ENCODE measurements around the gene SLC25A24.
A peak's percentile ranks its signal among the peaks of the same experiment; 100 is the strongest.
"Not testable (repeated sequence)": the region's sequence is repeated elsewhere in the genome, so short reads cannot be mapped to it uniquely, and the experiment has no call there.

Gene SLC25A24

DNA sequence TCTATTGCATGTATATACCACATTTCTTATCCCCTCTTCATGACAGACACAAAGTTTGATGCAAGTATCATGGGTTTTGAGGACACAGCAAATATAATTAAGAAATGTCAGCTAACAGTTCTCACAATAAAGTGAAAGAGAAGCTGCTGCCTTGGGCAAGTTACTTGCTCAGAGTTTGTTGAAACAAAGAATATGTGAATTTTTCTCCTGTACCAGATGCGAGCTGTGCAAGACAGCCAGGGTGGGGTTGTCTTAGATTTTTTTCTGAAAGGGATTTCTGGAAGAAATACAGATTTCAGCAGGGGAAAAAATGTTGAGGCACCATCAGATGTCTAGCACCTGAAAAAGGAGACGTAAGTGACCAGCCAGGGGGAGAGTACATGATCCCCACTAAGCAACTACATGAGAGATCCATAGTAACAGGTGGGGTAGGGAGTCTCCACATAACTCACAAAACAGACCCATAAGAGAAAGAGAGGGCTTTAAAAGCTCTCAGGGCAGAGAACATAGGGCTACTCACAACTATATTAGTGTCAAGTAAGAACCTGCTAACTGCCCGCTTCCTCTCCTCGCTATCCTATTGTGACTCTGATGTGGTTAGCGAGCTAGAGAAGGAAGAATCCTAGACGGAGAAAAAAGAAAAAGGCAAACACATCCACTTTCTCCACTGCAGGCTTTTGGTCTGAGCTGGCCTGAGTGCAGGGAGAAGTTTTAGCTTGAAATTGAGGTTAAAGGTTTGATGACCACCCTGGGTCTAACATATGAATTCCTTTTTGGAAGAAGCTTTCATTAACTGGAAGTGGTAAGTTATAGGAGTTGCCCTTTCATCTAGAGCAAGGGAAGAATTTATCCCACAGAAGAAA lies 16.1 kb upstream of the SLC25A24 start:
- H3K4me3 ChIP-seq (ENCODE audit: low read depth in 1 of 2, low read length in 2 of 2); H3K4me1 ChIP-seq (ENCODE audit: control insufficient read depth in 1 of 2, insufficient read depth in 2 of 2, low read length in 2 of 2); H3K36me3 ChIP-seq (ENCODE audit: control insufficient read depth in 1 of 2, insufficient read depth in 2 of 2, low read length in 2 of 2); H3K9me3 ChIP-seq (ENCODE audit: control insufficient read depth in 1 of 2, low read length in 2 of 2); H3K27ac ChIP-seq (ENCODE audit: low read length); H3K27me3 ChIP-seq (ENCODE audit: low read depth, low read length): not testable (repeated sequence)

DNA sequence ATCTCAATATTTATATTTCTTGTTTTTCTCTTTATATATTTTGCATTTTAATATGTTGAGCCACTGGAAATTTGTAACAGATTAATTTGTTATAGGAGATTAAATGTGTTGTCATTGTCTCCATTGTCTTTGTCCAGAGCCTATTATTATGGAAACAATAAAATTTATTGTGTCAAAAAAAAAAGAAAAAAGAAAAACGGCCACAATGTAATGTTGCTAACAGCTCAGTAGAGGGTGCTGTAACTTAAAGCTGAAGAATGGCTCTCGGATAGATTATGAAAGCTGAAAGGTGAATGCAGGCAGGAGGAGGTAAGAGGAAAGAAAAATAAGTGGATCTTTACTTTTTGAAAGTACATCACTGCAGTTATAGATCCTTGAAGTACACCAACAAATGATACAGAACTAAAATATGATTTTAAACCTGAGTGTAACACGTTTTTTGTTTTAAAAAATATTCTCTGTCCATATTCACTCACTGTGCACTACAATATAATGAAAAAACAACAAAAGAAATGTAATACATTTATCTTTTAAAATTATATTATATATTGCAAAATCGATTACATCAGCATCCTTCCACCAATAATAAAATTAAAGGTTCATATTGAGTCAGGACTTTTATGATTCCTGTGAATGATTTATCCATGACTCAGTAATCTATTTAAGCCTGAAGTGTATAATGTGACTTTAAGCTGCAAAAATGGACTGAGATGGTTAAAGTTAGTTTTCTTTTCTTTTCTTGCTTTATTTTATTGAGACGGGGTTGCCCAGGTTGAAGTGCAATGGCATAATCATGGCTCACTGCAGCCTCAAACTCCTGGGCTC lies 14.7 kb upstream of the SLC25A24 start:
- not testable (repeated sequence) for H3K9me3 ChIP-seq (ENCODE audit: control insufficient read depth in 1 of 2, low read length in 2 of 2); H3K36me3 ChIP-seq (ENCODE audit: control insufficient read depth in 1 of 2, insufficient read depth in 2 of 2, low read length in 2 of 2); H3K27ac ChIP-seq (ENCODE audit: low read length); H3K27me3 ChIP-seq (ENCODE audit: low read depth, low read length); H3K4me1 ChIP-seq (ENCODE audit: control insufficient read depth in 1 of 2, insufficient read depth in 2 of 2, low read length in 2 of 2); H3K4me3 ChIP-seq (ENCODE audit: low read depth in 1 of 2, low read length in 2 of 2)

- no peaks in the 10 kb centered on the region for H3K4me1 ChIP-seq (ENCODE audit: control insufficient read depth in 1 of 2, insufficient read depth in 2 of 2, low read length in 2 of 2)
- no peak overlapping the region for H3K27ac ChIP-seq (ENCODE audit: low read length)
- no peak overlapping the region for H3K4me3 ChIP-seq (ENCODE audit: low read depth in 1 of 2, low read length in 2 of 2)
- H3K27me3 ChIP-seq (ENCODE audit: low read depth, low read length), result no peaks in the 10 kb centered on the region
- no peaks in the 10 kb centered on the region for H3K36me3 ChIP-seq (ENCODE audit: control insufficient read depth in 1 of 2, insufficient read depth in 2 of 2, low read length in 2 of 2)
- H3K9me3 ChIP-seq (ENCODE audit: control insufficient read depth in 1 of 2, low read length in 2 of 2), result no peaks in the 10 kb centered on the region
Observed at GRCh38 chr1:108211014-108211413, 10.9 kb upstream of the SLC25A24 start.

DNA sequence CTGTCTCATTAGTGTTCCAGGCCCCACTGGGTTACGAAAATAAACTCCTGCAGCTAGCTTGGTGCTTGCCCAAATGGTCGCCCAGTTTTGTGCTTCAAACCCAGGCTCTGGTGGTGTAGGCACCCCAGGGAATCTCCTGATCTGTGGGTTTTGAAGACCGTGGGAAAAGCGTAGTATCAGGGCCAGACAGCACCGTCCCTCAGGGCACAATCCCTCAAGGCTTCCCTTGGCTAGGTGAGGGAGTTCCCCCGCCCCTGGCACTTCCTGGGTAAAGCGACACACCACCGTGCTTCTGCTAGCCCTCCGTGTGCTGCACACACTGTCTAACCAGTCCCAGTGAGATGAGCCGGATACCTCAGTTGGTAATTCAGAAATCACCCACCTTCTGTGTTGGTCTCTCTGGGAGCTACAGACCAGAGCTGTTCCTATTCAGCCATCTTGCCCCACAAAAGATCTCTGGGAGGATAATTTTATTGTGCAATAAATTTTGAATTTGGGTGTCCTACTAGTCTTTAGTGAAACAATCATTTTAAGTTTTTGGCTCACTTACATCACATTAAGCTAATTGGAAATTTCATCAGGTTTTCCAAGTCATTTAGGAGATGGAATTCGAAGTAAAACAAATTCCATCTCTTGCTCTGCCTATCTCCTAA lies 9.4 kb upstream of the SLC25A24 start:
- no peaks in the 10 kb centered on the region for H3K4me1 ChIP-seq (ENCODE audit: control insufficient read depth in 1 of 2, insufficient read depth in 2 of 2, low read length in 2 of 2)
- H3K36me3 ChIP-seq (ENCODE audit: control insufficient read depth in 1 of 2, insufficient read depth in 2 of 2, low read length in 2 of 2), result no peaks in the 10 kb centered on the region
- no peak overlapping the region for H3K4me3 ChIP-seq (ENCODE audit: low read depth in 1 of 2, low read length in 2 of 2)
- no peaks in the 10 kb centered on the region for H3K9me3 ChIP-seq (ENCODE audit: control insufficient read depth in 1 of 2, low read length in 2 of 2)
- no peaks in the 10 kb centered on the region for H3K27me3 ChIP-seq (ENCODE audit: low read depth, low read length)
- no peak overlapping the region for H3K27ac ChIP-seq (ENCODE audit: low read length)

GRCh38 chr1:108208724-108209446 lies 8.7 kb upstream of the SLC25A24 start:
- H3K4me1 ChIP-seq (ENCODE audit: control insufficient read depth in 1 of 2, insufficient read depth in 2 of 2, low read length in 2 of 2), result no peaks in the 10 kb centered on the region
- H3K27ac ChIP-seq (ENCODE audit: low read length), result no peak overlapping the region
- H3K9me3 ChIP-seq (ENCODE audit: control insufficient read depth in 1 of 2, low read length in 2 of 2), result no peaks in the 10 kb centered on the region
- no peaks in the 10 kb centered on the region for H3K27me3 ChIP-seq (ENCODE audit: low read depth, low read length)
- no peak overlapping the region for H3K4me3 ChIP-seq (ENCODE audit: low read depth in 1 of 2, low read length in 2 of 2)
- H3K36me3 ChIP-seq (ENCODE audit: control insufficient read depth in 1 of 2, insufficient read depth in 2 of 2, low read length in 2 of 2), result no peaks in the 10 kb centered on the region

GRCh38 chr1:108203582-108203981 lies 3.4 kb upstream of the SLC25A24 start:
- H3K4me1 ChIP-seq (ENCODE audit: control insufficient read depth in 1 of 2, insufficient read depth in 2 of 2, low read length in 2 of 2); H3K36me3 ChIP-seq (ENCODE audit: control insufficient read depth in 1 of 2, insufficient read depth in 2 of 2, low read length in 2 of 2); H3K4me3 ChIP-seq (ENCODE audit: low read depth in 1 of 2, low read length in 2 of 2); H3K27ac ChIP-seq (ENCODE audit: low read length); H3K27me3 ChIP-seq (ENCODE audit: low read depth, low read length); H3K9me3 ChIP-seq (ENCODE audit: control insufficient read depth in 1 of 2, low read length in 2 of 2): not testable (repeated sequence)

DNA sequence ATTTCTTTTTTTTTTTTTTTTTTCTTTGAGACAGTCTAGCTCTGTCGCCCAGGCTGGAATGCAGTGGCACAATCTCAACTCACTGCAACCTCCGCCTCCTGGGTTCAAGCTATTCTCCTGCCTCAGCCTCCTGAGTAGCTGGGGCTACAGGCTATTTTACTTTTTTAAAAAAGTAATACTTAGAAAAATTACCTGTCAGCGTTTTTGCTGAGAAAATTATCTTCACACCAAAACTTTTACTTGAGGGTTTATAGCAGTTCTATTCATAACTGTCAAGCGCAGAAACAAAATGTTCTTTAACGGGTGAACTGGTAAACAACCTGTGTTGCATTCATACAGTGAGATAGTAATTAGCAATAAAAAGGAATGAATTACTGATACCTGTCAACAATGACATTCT lies 1.5 kb upstream of the SLC25A24 start:
- Histone ChIP-seq H3K27me3 (ENCODE audit: low read depth, low read length) (no peaks in the 10 kb centered on the region), H3K9me3 (ENCODE audit: control insufficient read depth in 1 of 2, low read length in 2 of 2) (no peaks in the 10 kb centered on the region), H3K36me3 (ENCODE audit: control insufficient read depth in 1 of 2, insufficient read depth in 2 of 2, low read length in 2 of 2) (no peaks in the 10 kb centered on the region), H3K27ac (ENCODE audit: low read length) (no peak overlapping the region), H3K4me3 (ENCODE audit: low read depth in 1 of 2, low read length in 2 of 2) (no peak overlapping the region), H3K4me1 (ENCODE audit: control insufficient read depth in 1 of 2, insufficient read depth in 2 of 2, low read length in 2 of 2) (peaks cover 9 to 12% of the 10 kb centered on the region in 2 donors)

DNA sequence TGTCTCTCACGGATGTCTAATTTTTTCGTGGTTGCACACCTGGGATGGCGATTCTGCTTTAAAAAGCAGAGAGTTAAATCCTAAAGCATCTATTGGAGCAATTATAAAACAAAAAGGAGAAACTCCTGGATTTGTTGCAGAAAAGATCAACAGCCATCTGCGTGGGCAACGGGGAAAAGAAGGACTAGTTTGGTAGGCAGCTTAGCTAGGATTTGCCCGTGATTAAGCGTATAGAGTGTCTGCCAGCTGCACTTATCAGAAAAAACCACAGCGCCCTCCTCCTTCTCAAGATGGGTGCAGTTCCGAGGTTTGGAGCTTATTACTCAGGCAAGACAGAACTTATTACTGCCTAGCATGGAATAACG lies 526 bp upstream of the SLC25A24 start:
- Histone ChIP-seq H3K27me3 (ENCODE audit: low read depth, low read length) (no peaks in the 10 kb centered on the region), H3K36me3 (ENCODE audit: control insufficient read depth in 1 of 2, insufficient read depth in 2 of 2, low read length in 2 of 2) (no peaks in the 10 kb centered on the region), H3K9me3 (ENCODE audit: control insufficient read depth in 1 of 2, low read length in 2 of 2) (no peaks in the 10 kb centered on the region), H3K4me1 (ENCODE audit: control insufficient read depth in 1 of 2, insufficient read depth in 2 of 2, low read length in 2 of 2) (peaks cover 9 to 12% of the 10 kb centered on the region in 2 donors), H3K4me3 (ENCODE audit: low read depth in 1 of 2, low read length in 2 of 2) (peak overlapping the region; percentile 88 to 99), H3K27ac (ENCODE audit: low read length) (peak overlapping the region; percentile 81)

GRCh38 chr1:108199201-108199691 lies 897 bp downstream of the SLC25A24 start:
- Histone ChIP-seq H3K9me3 (ENCODE audit: control insufficient read depth in 1 of 2, low read length in 2 of 2) (no peaks in the 10 kb centered on the region), H3K27ac (ENCODE audit: low read length) (peak overlapping the region; percentile 77), H3K27me3 (ENCODE audit: low read depth, low read length) (no peaks in the 10 kb centered on the region), H3K4me3 (ENCODE audit: low read depth in 1 of 2, low read length in 2 of 2) (peak overlapping the region; percentile 88 to 99), H3K4me1 (ENCODE audit: control insufficient read depth in 1 of 2, insufficient read depth in 2 of 2, low read length in 2 of 2) (peaks cover 9 to 12% of the 10 kb centered on the region in 2 donors), H3K36me3 (ENCODE audit: control insufficient read depth in 1 of 2, insufficient read depth in 2 of 2, low read length in 2 of 2) (peaks cover 0 to 7% of the 10 kb centered on the region in 2 donors)

DNA sequence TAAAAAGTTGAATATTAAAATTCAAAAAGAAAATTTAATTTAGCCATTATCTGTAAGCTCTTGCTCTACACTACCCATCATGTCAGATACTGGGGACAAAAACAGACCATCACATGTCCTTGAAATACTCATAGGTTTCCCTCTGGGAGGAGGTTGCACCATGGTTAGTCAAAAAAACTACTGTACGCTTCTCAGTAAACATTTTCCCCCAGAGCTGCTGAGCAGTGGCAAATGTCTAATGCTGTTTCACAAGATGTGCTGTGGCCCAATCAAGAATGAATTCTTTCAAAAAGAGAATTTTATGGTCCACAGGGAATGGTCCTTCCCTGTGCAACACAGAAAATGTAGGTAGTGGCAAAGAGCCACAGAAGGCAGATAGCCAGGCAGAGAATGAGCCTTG lies 6.1 kb downstream of the SLC25A24 start:
- H3K4me3 ChIP-seq (ENCODE audit: low read depth in 1 of 2, low read length in 2 of 2), result no peak overlapping the region
- peaks cover 3 to 12% of the 10 kb centered on the region in 2 donors for H3K4me1 ChIP-seq (ENCODE audit: control insufficient read depth in 1 of 2, insufficient read depth in 2 of 2, low read length in 2 of 2)
- H3K27ac ChIP-seq (ENCODE audit: low read length), result no peak overlapping the region
- peaks cover 0 to 10% of the 10 kb centered on the region in 2 donors for H3K36me3 ChIP-seq (ENCODE audit: control insufficient read depth in 1 of 2, insufficient read depth in 2 of 2, low read length in 2 of 2)
- H3K27me3 ChIP-seq (ENCODE audit: low read depth, low read length), result no peaks in the 10 kb centered on the region
- peaks cover 0 to 5% of the 10 kb centered on the region in 2 donors for H3K9me3 ChIP-seq (ENCODE audit: control insufficient read depth in 1 of 2, low read length in 2 of 2)

Measured in muscle layer of duodenum (tissue), 2 donors.